ENCODE results near the gene POLR3A. TPM values are rescaled to one million over a fixed set of nuclear protein-coding genes. Genes with fewer than 3 reads are reported as not detected.

Gene POLR3A
- polyA plus RNA-seq, 1 of the 3 experiments (the other 2 are of a cell fraction), result 10.8 TPM

DNA sequence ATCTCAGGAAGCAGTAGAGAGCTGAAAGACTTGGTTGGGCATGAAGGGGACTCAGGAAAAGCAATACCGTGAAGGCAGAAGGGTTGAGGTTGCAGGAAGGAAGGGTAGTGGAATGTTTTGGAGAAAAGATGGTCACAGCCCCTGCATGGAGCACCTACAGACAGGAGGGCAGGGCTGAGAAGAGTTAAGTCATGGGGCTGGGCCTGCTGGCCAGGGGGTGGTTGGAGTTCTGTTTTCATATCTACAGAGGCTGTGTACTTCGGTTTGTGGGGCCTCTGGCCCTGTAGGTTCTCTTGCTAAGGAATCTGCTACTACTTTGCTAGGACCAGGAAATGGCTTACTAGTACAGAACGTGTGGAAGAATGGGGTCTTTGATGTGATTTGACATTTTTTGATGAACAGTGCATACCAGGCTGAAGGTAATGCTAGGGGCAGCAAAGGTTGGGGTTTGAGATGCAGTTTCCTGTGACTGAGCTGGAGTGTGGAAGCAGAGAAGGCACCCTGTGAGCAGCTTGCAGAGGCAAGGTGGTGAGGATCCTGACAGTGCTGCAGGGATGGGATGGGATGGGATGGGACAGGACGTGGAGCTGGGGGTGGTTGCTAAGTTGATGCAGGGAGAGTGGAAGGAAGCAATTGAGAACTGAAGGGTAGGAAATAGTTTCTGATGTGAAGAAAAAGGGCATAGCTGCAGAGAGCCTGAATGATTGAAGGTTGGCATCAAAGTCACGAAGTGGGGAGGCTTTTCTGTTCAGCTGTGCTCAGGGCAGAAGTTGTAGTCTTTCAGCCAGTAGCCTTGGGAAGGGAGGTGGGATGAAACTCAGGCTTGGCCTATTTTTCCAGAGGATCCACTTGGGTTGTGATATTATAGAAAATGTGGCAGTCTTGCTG, 12.1 kb upstream of the POLR3A start:
- no peaks in the 10 kb centered on the region for H3K27me3 ChIP-seq (ENCODE audit: insufficient read depth)
- peaks cover 39% of the 10 kb centered on the region for H3K79me2 ChIP-seq (ENCODE audit: insufficient read depth)
- TF ChIP-seq POLR2AphosphoS5 (IDR thresholded peaks at IDR 0.05; ENCODE audit: low read depth, low read length), result peak; percentile 42
- TF ChIP-seq NRF1 (IDR thresholded peaks at IDR 0.05; ENCODE audit: low read depth, low read length), result no peak
- no peak for DNase-seq
- no peak overlapping the region for H2AFZ ChIP-seq (ENCODE audit: low read depth)
- POLR2A ChIA-PET, result no interaction called here
- H3K9me3 ChIP-seq, result no peaks in the 10 kb centered on the region
- peaks cover 58% of the 10 kb centered on the region for H3F3A ChIP-seq (replicated peaks; ENCODE audit: insufficient read depth)
- CTCF ChIA-PET, result interaction anchor here (1.5 kb wide), 1 partner anchor 10 kb away, joined by 5 read pairs; no protein-coding TSS in a partner anchor
- H3K4me3 ChIP-seq (ENCODE audit: low read depth in 2 of 2, low read length in 1 of 2), result no peak overlapping the region
- H3K36me3 ChIP-seq (replicated peaks in 1 of 2; ENCODE audit: control insufficient read depth in 1 of 2, insufficient read depth in 2 of 2, low read length in 1 of 2), result peaks cover 59 to 61% of the 10 kb centered on the region in 2 experiments
- no peak overlapping the region; a peak in 1 of 4 replicates for H3K27ac ChIP-seq (ENCODE audit: low read depth in 2 of 2, low read length in 1 of 2)
- H3K4me1 ChIP-seq (ENCODE audit: control insufficient read depth in 1 of 2, insufficient read depth in 2 of 2, low read depth in 1 of 2, low read length in 1 of 2), result peaks cover 33 to 43% of the 10 kb centered on the region in 2 experiments
- H3K9ac ChIP-seq, result no peak overlapping the region
- H3K9me2 ChIP-seq, result no peaks in the 10 kb centered on the region
- 81% methylated on average over 5 of the region's 5 CpGs for WGBS (ENCODE audit: low lambda C conversion rate)
- H4K20me1 ChIP-seq (ENCODE audit: insufficient read depth), result peaks cover 72% of the 10 kb centered on the region
- H3K4me2 ChIP-seq, result no peak overlapping the region

DNA sequence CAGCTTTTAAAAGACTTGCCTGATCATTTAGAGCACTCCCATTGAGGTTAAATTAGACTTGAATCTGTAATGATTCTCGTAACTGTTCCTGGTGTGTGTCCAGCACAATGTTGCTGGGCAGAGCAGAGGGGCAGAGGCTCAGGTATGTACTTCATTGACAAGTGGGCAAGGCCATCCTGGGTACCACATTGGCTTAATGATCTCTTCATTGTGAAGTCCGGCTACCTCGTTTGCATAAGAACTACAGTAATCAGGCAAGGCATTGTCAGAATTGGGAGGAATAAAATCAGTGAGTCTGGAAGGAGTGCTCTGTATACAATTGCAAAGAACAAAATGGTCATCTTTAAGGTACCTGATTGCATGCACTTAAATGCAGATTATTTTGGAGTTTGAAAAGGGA, 10.4 kb upstream of the POLR3A start:
- Histone ChIP-seq H3F3A (replicated peaks; ENCODE audit: insufficient read depth) (peaks cover 53% of the 10 kb centered on the region), H3K9ac (no peak overlapping the region), H3K27ac (ENCODE audit: low read depth in 2 of 2, low read length in 1 of 2) (no peak overlapping the region), H2AFZ (ENCODE audit: low read depth) (no peak overlapping the region), H3K4me2 (no peak overlapping the region), H4K20me1 (ENCODE audit: insufficient read depth) (peaks cover 89% of the 10 kb centered on the region), H3K36me3 (replicated peaks in 1 of 2; ENCODE audit: control insufficient read depth in 1 of 2, insufficient read depth in 2 of 2, low read length in 1 of 2) (peaks cover 75 to 77% of the 10 kb centered on the region in 2 experiments), H3K9me2 (no peaks in the 10 kb centered on the region), H3K79me2 (ENCODE audit: insufficient read depth) (peaks cover 55% of the 10 kb centered on the region), H3K4me3 (ENCODE audit: low read depth in 2 of 2, low read length in 1 of 2) (no peak overlapping the region), H3K4me1 (ENCODE audit: control insufficient read depth in 1 of 2, insufficient read depth in 2 of 2, low read depth in 1 of 2, low read length in 1 of 2) (peaks cover 43 to 59% of the 10 kb centered on the region in 2 experiments), H3K27me3 (ENCODE audit: insufficient read depth) (no peaks in the 10 kb centered on the region), H3K9me3 (no peaks in the 10 kb centered on the region)
- no peak for TF ChIP-seq TAF1 (IDR thresholded peaks at IDR 0.05; ENCODE audit: borderline replicate concordance, low read depth, low read length)
- TF ChIP-seq EZH2phosphoT487 (IDR thresholded peaks at IDR 0.05; ENCODE audit: borderline replicate concordance, low read depth), result no peak
- TF ChIP-seq FOXJ3 (CRISPR knock-in tag; IDR thresholded peaks at IDR 0.05), result no peak
- no peak for TF ChIP-seq TCF12 (IDR thresholded peaks at IDR 0.05)
- TF ChIP-seq FOXM1 (IDR thresholded peaks at IDR 0.05; ENCODE audit: low read depth), result no peak
- TF ChIP-seq NRF1 (IDR thresholded peaks at IDR 0.05; ENCODE audit: low read depth, low read length), result no peak
- TF ChIP-seq SIN3A (IDR thresholded peaks at IDR 0.05; ENCODE audit: borderline replicate concordance, low read depth, low read length), result no peak
- TF ChIP-seq, protein P1, sequence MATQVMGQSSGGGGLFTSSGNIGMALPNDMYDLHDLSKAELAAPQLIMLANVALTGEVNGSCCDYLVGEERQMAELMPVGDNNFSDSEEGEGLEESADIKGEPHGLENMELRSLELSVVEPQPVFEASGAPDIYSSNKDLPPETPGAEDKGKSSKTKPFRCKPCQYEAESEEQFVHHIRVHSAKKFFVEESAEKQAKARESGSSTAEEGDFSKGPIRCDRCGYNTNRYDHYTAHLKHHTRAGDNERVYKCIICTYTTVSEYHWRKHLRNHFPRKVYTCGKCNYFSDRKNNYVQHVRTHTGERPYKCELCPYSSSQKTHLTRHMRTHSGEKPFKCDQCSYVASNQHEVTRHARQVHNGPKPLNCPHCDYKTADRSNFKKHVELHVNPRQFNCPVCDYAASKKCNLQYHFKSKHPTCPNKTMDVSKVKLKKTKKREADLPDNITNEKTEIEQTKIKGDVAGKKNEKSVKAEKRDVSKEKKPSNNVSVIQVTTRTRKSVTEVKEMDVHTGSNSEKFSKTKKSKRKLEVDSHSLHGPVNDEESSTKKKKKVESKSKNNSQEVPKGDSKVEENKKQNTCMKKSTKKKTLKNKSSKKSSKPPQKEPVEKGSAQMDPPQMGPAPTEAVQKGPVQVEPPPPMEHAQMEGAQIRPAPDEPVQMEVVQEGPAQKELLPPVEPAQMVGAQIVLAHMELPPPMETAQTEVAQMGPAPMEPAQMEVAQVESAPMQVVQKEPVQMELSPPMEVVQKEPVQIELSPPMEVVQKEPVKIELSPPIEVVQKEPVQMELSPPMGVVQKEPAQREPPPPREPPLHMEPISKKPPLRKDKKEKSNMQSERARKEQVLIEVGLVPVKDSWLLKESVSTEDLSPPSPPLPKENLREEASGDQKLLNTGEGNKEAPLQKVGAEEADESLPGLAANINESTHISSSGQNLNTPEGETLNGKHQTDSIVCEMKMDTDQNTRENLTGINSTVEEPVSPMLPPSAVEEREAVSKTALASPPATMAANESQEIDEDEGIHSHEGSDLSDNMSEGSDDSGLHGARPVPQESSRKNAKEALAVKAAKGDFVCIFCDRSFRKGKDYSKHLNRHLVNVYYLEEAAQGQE (IDR thresholded peaks at IDR 0.05; ENCODE audit: low read depth, low read length), result no peak
- TF ChIP-seq MXI1 (IDR thresholded peaks at IDR 0.05; ENCODE audit: low read depth, low read length), result no peak
- TF ChIP-seq RXRA (IDR thresholded peaks at IDR 0.05; ENCODE audit: borderline replicate concordance, low read depth), result no peak
- TF ChIP-seq EP300 (IDR thresholded peaks at IDR 0.05; ENCODE audit: borderline replicate concordance in 1 of 2, low read depth in 1 of 2, low read length in 1 of 2), result no peak
- TF ChIP-seq FOSL2 (IDR thresholded peaks at IDR 0.05; ENCODE audit: borderline replicate concordance, low read depth), result no peak
- no peak for TF ChIP-seq ELF1 (IDR thresholded peaks at IDR 0.05)
- TF ChIP-seq, protein P2, sequence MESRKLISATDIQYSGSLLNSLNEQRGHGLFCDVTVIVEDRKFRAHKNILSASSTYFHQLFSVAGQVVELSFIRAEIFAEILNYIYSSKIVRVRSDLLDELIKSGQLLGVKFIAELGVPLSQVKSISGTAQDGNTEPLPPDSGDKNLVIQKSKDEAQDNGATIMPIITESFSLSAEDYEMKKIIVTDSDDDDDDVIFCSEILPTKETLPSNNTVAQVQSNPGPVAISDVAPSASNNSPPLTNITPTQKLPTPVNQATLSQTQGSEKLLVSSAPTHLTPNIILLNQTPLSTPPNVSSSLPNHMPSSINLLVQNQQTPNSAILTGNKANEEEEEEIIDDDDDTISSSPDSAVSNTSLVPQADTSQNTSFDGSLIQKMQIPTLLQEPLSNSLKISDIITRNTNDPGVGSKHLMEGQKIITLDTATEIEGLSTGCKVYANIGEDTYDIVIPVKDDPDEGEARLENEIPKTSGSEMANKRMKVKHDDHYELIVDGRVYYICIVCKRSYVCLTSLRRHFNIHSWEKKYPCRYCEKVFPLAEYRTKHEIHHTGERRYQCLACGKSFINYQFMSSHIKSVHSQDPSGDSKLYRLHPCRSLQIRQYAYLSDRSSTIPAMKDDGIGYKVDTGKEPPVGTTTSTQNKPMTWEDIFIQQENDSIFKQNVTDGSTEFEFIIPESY (IDR thresholded peaks at IDR 0.05; ENCODE audit: borderline replicate concordance, low read depth), result no peak
- TF ChIP-seq MEF2A (IDR thresholded peaks at IDR 0.05; ENCODE audit: borderline replicate concordance, low read depth), result no peak
- TF ChIP-seq GABPA (IDR thresholded peaks at IDR 0.05; ENCODE audit: low read depth), result no peak
- DNase-seq, result no peak
- ChIA-PET CTCF (interaction anchor here (1.0 to 1.8 kb wide), 2 partner anchors 8 to 10 kb away, joined by 3 to 6 read pairs; partner anchors contain the start of gene POLR3A), POLR2A (no interaction called here)
- WGBS (ENCODE audit: low lambda C conversion rate), result 96% methylated on average over 3 of the region's 3 CpGs

Data from SK-N-SH (cell line).